OCI-LY7 (cell line): ENCODE measurements around the gene C4orf50. TPM values are rescaled to one million over a fixed set of nuclear protein-coding genes. Genes with fewer than 3 reads are reported as not detected.

Experiments used
- BruUV-seq: library from RNA; stranded (reverse); fragments of 400-500 nt; replicated peaks from 2 replicates; lab custom pipeline; 2021; lab: Mats Ljungman, UMichigan
- CTCF ChIA-PET: fragments of 300-600 bp; sonication (Branson Sonifier 250); formaldehyde crosslinking; loops from one replicate; lab custom pipeline; 2022; ENCODE audit warnings: antibody characterized with exemption; ENCODE audit not compliant: unreplicated experiment; lab: Charles Lee
- POLR2A ChIA-PET: fragments of 300-600 bp; sonication (Branson Sonifier 250); formaldehyde crosslinking; loops from one replicate; lab custom pipeline; 2022; ENCODE audit warnings: antibody characterized with exemption; lab: Charles Lee
- DNase-seq: peaks from one replicate; pipeline ENCODE4 v3.0.0-alpha.2; 2015; ENCODE audit warnings: low spot score
- H2AFZ ChIP-seq: fragments of 200-600 bp; sonication (generic), shearing (Covaris generic); 2 replicates; pipeline ENCODE4 v1.6.1; 2014; ENCODE audit warnings: mild to moderate bottlenecking, antibody characterized with exemption, low read length, moderate library complexity
- H3K27ac ChIP-seq: fragments of 200-600 bp; sonication (generic); 2 replicates; pipeline ENCODE4 v1.5.1; 2014; ENCODE audit warnings: mixed run types, low read depth, mild to moderate bottlenecking, moderate library complexity, low read length, inconsistent platforms; ENCODE audit not compliant: poor library complexity, severe bottlenecking
- H3K36me3 ChIP-seq: fragments of 200-600 bp; sonication (generic); 2 replicates; pipeline ENCODE4 v1.6.1; 2014; ENCODE audit warnings: mild to moderate bottlenecking, antibody characterized with exemption, low read length, moderate library complexity, mixed read lengths; ENCODE audit not compliant: insufficient read depth
- H3K4me1 ChIP-seq: fragments of 200-600 bp; sonication (generic); 2 replicates; pipeline ENCODE4 v1.5.1; 2014; ENCODE audit warnings: mild to moderate bottlenecking, low read length; ENCODE audit not compliant: insufficient read depth, poor library complexity, severe bottlenecking
- H3K4me2 ChIP-seq: fragments of 200-600 bp; sonication (generic); 2 replicates; pipeline ENCODE4 v1.6.1; 2014; ENCODE audit warnings: mild to moderate bottlenecking, low read length
- H3K4me3 ChIP-seq: fragments of 200-600 bp; sonication (generic); 2 replicates; pipeline ENCODE4 v1.5.1; 2014; ENCODE audit warnings: mild to moderate bottlenecking, low read depth, low read length; ENCODE audit not compliant: poor library complexity, severe bottlenecking
- H3K79me2 ChIP-seq: fragments of 200-600 bp; sonication (generic); 2 replicates; pipeline ENCODE4 v1.6.1; 2016; ENCODE audit warnings: low read depth, mild to moderate bottlenecking, low read length, moderate library complexity, mixed read lengths; ENCODE audit not compliant: insufficient read depth
- H3K9me2 ChIP-seq: fragments of 200-600 bp; sonication (generic); 2 replicates; pipeline ENCODE4 v1.6.1; 2016; ENCODE audit warnings: mild to moderate bottlenecking, low read length, mixed read lengths; ENCODE audit not compliant: insufficient read depth
- H3K9me3 ChIP-seq: fragments of 200-600 bp; sonication (generic); 2 replicates; pipeline ENCODE4 v1.6.1; 2014; ENCODE audit warnings: mild to moderate bottlenecking, mixed run types, low read length, mixed read lengths
- H4K20me1 ChIP-seq: fragments of 200-600 bp; sonication (generic); 2 replicates; pipeline ENCODE4 v1.6.1; 2014; ENCODE audit warnings: mild to moderate bottlenecking, antibody characterized with exemption, low read length, moderate library complexity, mixed read lengths; ENCODE audit not compliant: insufficient read depth
- CTCF ChIP-seq: fragments of 200-600 bp; sonication (generic); conservative IDR thresholded peaks from 2 replicates; pipeline ENCODE4 v1.5.1; 2014; ENCODE audit warnings: mild to moderate bottlenecking, antibody characterized with exemption, low read length, moderate library complexity, mixed read lengths
- EZH2phosphoT487 ChIP-seq: fragments of 200-600 bp; sonication (generic); IDR thresholded peaks from 2 replicates; pipeline ENCODE4 v1.6.1; 2018; ENCODE audit warnings: low read depth, borderline replicate concordance, mild to moderate bottlenecking, mixed run types, antibody characterized with exemption, low read length, moderate library complexity, mixed read lengths
- intact Hi-C: fragments of 100-400 bp; cut with micrococcal nuclease; formaldehyde crosslinking; loops from one replicate; pipeline ENCODE4 v1.10.0; 2022; ENCODE audit not compliant: unreplicated experiment
- total RNA-seq, 2 experiments: library from RNA; depleted of rRNA in 1 of 2; stranded (reverse); fragments of >200 nt in 1 of 2; shearing (Covaris generic) in 1 of 2; gene quantifications; 2 replicates each; pipeline ENCODE4 v1.2.3, GENCODE V29; 2014 to 2022

The C4orf50 gene
- total RNA-seq, 2 experiments from 2014 or later = 0.06 TPM; not detected in 1

GRCh38 chr4:5919044-5919443 is 99.2 kb downstream of the C4orf50 start:
- H3K4me3 ChIP-seq = no peak overlapping the region
- no peaks in the 10 kb centered on the region for H3K4me1 ChIP-seq
- no peak for DNase-seq
- no peaks in the 10 kb centered on the region for H3K36me3 ChIP-seq
- H3K79me2 ChIP-seq = no peaks in the 10 kb centered on the region
- no peak overlapping the region for H2AFZ ChIP-seq
- ChIA-PET POLR2A (no interaction called here), CTCF (no interaction called here)
- intact Hi-C loops = no loop called here
- H3K27ac ChIP-seq = no peak overlapping the region
- no peaks in the 10 kb centered on the region for H3K9me3 ChIP-seq
- H3K4me2 ChIP-seq = no peak overlapping the region
- TF ChIP-seq CTCF (no peak), EZH2phosphoT487 (no peak)
- no peaks in the 10 kb centered on the region for H3K9me2 ChIP-seq
- H4K20me1 ChIP-seq = no peaks in the 10 kb centered on the region
- BruUV-seq = no TSS peak

GRCh38 chr4:5918331-5918985 is 99.8 kb downstream of the C4orf50 start:
- H2AFZ ChIP-seq = no peak overlapping the region
- H3K27ac ChIP-seq = no peak overlapping the region
- H4K20me1 ChIP-seq = no peaks in the 10 kb centered on the region
- H3K79me2 ChIP-seq = no peaks in the 10 kb centered on the region
- H3K9me2 ChIP-seq = no peaks in the 10 kb centered on the region
- no peaks in the 10 kb centered on the region for H3K36me3 ChIP-seq
- TF ChIP-seq CTCF = no peak
- no peak for TF ChIP-seq EZH2phosphoT487
- no peak overlapping the region for H3K4me3 ChIP-seq
- H3K4me1 ChIP-seq = no peaks in the 10 kb centered on the region
- no peak for DNase-seq
- CTCF ChIA-PET = no interaction called here
- H3K9me3 ChIP-seq = no peaks in the 10 kb centered on the region
- no TSS peak for BruUV-seq
- intact Hi-C loops = no loop called here
- POLR2A ChIA-PET = no interaction called here
- no peak overlapping the region for H3K4me2 ChIP-seq

GRCh38 chr4:5917672-5918071 is 100.6 kb downstream of the C4orf50 start:
- H3K9me2 ChIP-seq = no peaks in the 10 kb centered on the region
- TF ChIP-seq CTCF = no peak
- TF ChIP-seq EZH2phosphoT487 = no peak
- H3K79me2 ChIP-seq = no peaks in the 10 kb centered on the region
- H3K4me2 ChIP-seq = no peak overlapping the region
- no peaks in the 10 kb centered on the region for H3K4me1 ChIP-seq
- H3K36me3 ChIP-seq = no peaks in the 10 kb centered on the region
- no peak overlapping the region for H3K27ac ChIP-seq
- H3K9me3 ChIP-seq = no peaks in the 10 kb centered on the region
- BruUV-seq = no TSS peak
- DNase-seq = no peak
- ChIA-PET POLR2A (interaction anchor here (0.7 kb wide), 1 partner anchor 361 kb away, joined by 4 read pairs; no protein-coding TSS in a partner anchor), CTCF (interaction anchor here (0.6 kb wide), 1 partner anchor 75 kb away, joined by 3 read pairs; no protein-coding TSS in a partner anchor)
- no peak overlapping the region for H2AFZ ChIP-seq
- intact Hi-C loops = no loop called here
- H3K4me3 ChIP-seq = no peak overlapping the region
- no peaks in the 10 kb centered on the region for H4K20me1 ChIP-seq
